SK-N-MC (cell line): ENCODE measurements around the gene SPATA17.

Experiments
- EZH2 ChIP-seq: fragments of 200-600 bp; sonication (generic); IDR thresholded peaks from one replicate; pipeline ENCODE4 v1.6.1; 2017; ENCODE audit warnings: antibody characterized with exemption
- FOXP2 ChIP-seq: optimal IDR thresholded peaks from 2 replicates; pipeline ENCODE3; 2011; ENCODE audit warnings: mild to moderate bottlenecking, moderate library complexity; ENCODE audit not compliant: insufficient read depth; ENCODE audit errors: extremely low read length, control extremely low read depth
- POLR2AphosphoS5 ChIP-seq: IDR thresholded peaks from 2 replicates; pipeline ENCODE4 v1.6.1; 2012; ENCODE audit warnings: mild to moderate bottlenecking, low read depth, low read length, borderline replicate concordance

DNA sequence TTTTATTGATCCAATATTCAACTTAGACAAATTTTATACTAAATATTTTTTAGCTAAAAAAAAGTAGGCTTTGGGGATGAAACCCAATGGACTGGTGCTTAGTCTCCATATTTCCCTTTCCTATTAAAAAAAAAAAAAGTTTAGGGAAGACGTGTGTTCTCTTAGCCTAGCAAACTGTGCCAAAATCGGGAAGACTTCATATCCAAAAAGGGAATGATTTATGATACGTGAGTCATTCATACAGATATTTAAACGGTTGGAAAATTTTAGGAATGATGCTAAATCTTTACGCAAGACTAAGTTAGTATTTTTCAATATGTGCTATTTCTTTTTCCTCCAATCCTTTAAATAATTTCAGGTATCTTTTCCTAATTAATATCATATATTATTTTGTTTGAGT, 50.7 kb downstream of the SPATA17 start:
- TF ChIP-seq EZH2 (no peak), POLR2AphosphoS5 (no peak), FOXP2 (no peak)
